ENCODE measurements around the gene ABHD17A. TPM values are rescaled to one million over a fixed set of nuclear protein-coding genes. Genes with fewer than 3 reads are reported as not detected.

Gene ABHD17A
- total and polyA plus RNA-seq, 2 of the 8 experiments (the other 6 are each of a cell fraction or from before 2014, with no cell fraction given) = 41.2 to 87.4 TPM

- Histone ChIP-seq H3K4me2 (ENCODE audit: insufficient read depth in 1 of 2, low read depth in 2 of 2, low read length in 2 of 2) (peak overlapping the region in 1 of 2 experiments; percentile 31; a peak in 1 of 4 replicates), H3K4me3 (ENCODE audit: extremely low read depth in 1 of 4, insufficient read depth in 2 of 4, low read depth in 3 of 4, low read length in 4 of 4) (no peak overlapping the region)
- TF ChIP-seq SP2 (IDR thresholded peaks at IDR 0.05; ENCODE audit: low read length) = no peak
- TF ChIP-seq KDM4A (IDR thresholded peaks at IDR 0.05; ENCODE audit: low read depth, low read length, severe bottlenecking) = no peak
- no peak for TF ChIP-seq NRF1 (IDR thresholded peaks at IDR 0.05; ENCODE audit: low read depth, low read length)
- no peak for TF ChIP-seq SP1 (IDR thresholded peaks at IDR 0.05; ENCODE audit: low read depth, low read length)
- no peak for TF ChIP-seq CBX8 (IDR thresholded peaks at IDR 0.05; ENCODE audit: borderline replicate concordance, low read depth, low read length)
- TF ChIP-seq SP4 (IDR thresholded peaks at IDR 0.05; ENCODE audit: low read length) = no peak
- TF ChIP-seq TBP (IDR thresholded peaks at IDR 0.05; ENCODE audit: low read depth, low read length) = no peak
- TF ChIP-seq RAD21 (IDR thresholded peaks at IDR 0.05 in 1 of 2, conservative IDR thresholded peaks at IDR 0.05 in 1 of 2; ENCODE audit: low read depth in 2 of 2, low read length in 2 of 2) = no peak
- no peak for TF ChIP-seq BCL11A (IDR thresholded peaks at IDR 0.05; ENCODE audit: low read depth in 2 of 2, low read length in 2 of 2)
- TF ChIP-seq SUZ12 (IDR thresholded peaks at IDR 0.05; ENCODE audit: low read length) = no peak
- TF ChIP-seq SIRT6 (IDR thresholded peaks at IDR 0.05; ENCODE audit: low read length) = no peak
Measured at GRCh38 chr19:1882786-1883692, 2.3 kb downstream of the ABHD17A start.

More at GRCh38 chr19:1882786-1883692, 2.3 kb downstream of the ABHD17A start:
- H3K4me1 ChIP-seq (replicated peaks in 1 of 4; ENCODE audit: control insufficient read depth in 3 of 4, insufficient read depth in 4 of 4, low read length in 3 of 4) = peaks cover 3 to 14% (median 9%) of the 10 kb centered on the region in 4 experiments; a peak in 6 of 7 replicates
- DNase-seq (ENCODE audit: low read depth in 1 of 2, low spot score in 2 of 2) = no peak
- FAIRE-seq = no peak
- H2BK15ac ChIP-seq (ENCODE audit: low read length) = peak overlapping the region; percentile 81; the same call in 1 of the 2 replicates
- peak overlapping the region in 1 of 4 experiments; percentile 7; a peak in 2 of 7 replicates for H3K9ac ChIP-seq (replicated peaks in 1 of 4; ENCODE audit: extremely low read depth in 1 of 4, low read depth in 3 of 4, low read length in 3 of 4)
- H3K23me2 ChIP-seq (ENCODE audit: low read depth, low read length) = peaks cover 6% of the 10 kb centered on the region; the same call in 1 of the 2 replicates
- H4K91ac ChIP-seq (replicated peaks; ENCODE audit: insufficient read length, low read length) = no peak overlapping the region
- peak overlapping the region; percentile 21; the same call in 1 of the 2 replicates for H2BK20ac ChIP-seq (ENCODE audit: low read length)
- no peak overlapping the region for H4K8ac ChIP-seq (ENCODE audit: extremely low read depth, insufficient read depth, low read length)
- no peak overlapping the region for H3K4ac ChIP-seq (replicated peaks; ENCODE audit: insufficient read length, low read depth, low read length)
- H3K18ac ChIP-seq (ENCODE audit: extremely low read depth, low read length) = no peak overlapping the region
- H3K14ac ChIP-seq (ENCODE audit: insufficient read length) = no peak overlapping the region
- H2BK12ac ChIP-seq (ENCODE audit: low read depth, low read length) = peak overlapping the region; percentile 68; the same call in 1 of the 2 replicates
- no peak overlapping the region for H3K23ac ChIP-seq (ENCODE audit: insufficient read length)
- POLR2A ChIA-PET (ENCODE audit: partially characterized antibody) = interaction anchor here (1.3 to 1.4 kb wide), 4 partner anchors 14 to 166 kb away, joined by 3 to 5 read pairs (median 4); partner anchors contain the start of genes ADAT3 and SCAMP4
- H2BK5ac ChIP-seq (ENCODE audit: low read depth, low read length) = peak overlapping the region; percentile 66
- 0 out of 2 replicates have a peak overlapping the region, but pooled peaks have one; percentile 40 for H2AK5ac ChIP-seq (ENCODE audit: low read depth, low read length)
- H2BK120ac ChIP-seq (replicated peaks; ENCODE audit: low read depth, low read length) = no peak overlapping the region
- no peaks in the 10 kb centered on the region; a peak in 2 of 7 replicates for H3K27me3 ChIP-seq (replicated peaks in 1 of 4; ENCODE audit: control insufficient read depth in 3 of 4, extremely low read depth in 1 of 4, insufficient read depth in 3 of 4, low read length in 3 of 4)
- H3K79me1 ChIP-seq (ENCODE audit: low read depth, low read length) = peaks cover 23% of the 10 kb centered on the region
- H4K5ac ChIP-seq (ENCODE audit: insufficient read length, low read depth, low read length) = no peak overlapping the region
- H3K79me2 ChIP-seq (ENCODE audit: control insufficient read depth in 1 of 2, insufficient read depth in 2 of 2, low read length in 2 of 2) = peaks cover 7 to 29% of the 10 kb centered on the region in 2 experiments; a peak in 3 of 4 replicates
- H2AFZ ChIP-seq (ENCODE audit: low read length) = no peak overlapping the region
- no peaks in the 10 kb centered on the region for H3K36me3 ChIP-seq (ENCODE audit: control insufficient read depth in 2 of 4, insufficient read depth in 4 of 4, low read length in 3 of 4)
- CTCF ChIA-PET (ENCODE audit: partially characterized antibody) = interaction anchor here (1.1 to 1.3 kb wide), 2 partner anchors 62 to 186 kb away, joined by 3 read pairs; no protein-coding TSS in a partner anchor
- 85% methylated on average over 25 of the region's 25 CpGs; no CpG with 5 or more reads in 1 of the 2 experiments for WGBS, 2 experiments (ENCODE audit: extremely low coverage in 1 of 2, insufficient coverage in 1 of 2, insufficient read length in 1 of 2, insufficient replicate concordance in 2 of 2, low coverage in 1 of 2, low lambda C conversion rate in 2 of 2, missing lambda C conversion rate in 1 of 2)
- no peak overlapping the region for H3K56ac ChIP-seq (replicated peaks; ENCODE audit: insufficient read length, low read depth, low read length)
- no peak overlapping the region for H3K27ac ChIP-seq (ENCODE audit: low read depth, low read length)
- peaks cover 13 to 23% of the 10 kb centered on the region in 2 experiments for H4K20me1 ChIP-seq (replicated peaks in 1 of 2; ENCODE audit: control insufficient read depth in 1 of 2, insufficient read depth in 2 of 2, low read length in 2 of 2)
- H3K9me3 ChIP-seq (ENCODE audit: insufficient read depth in 2 of 2, low read depth in 1 of 2, low read length in 1 of 2) = no peaks in the 10 kb centered on the region
